ENCODE data around the gene TFF1. TPM values are rescaled to one million over a fixed set of nuclear protein-coding genes. Genes with fewer than 3 reads are reported as not detected.

The TFF1 gene
- total RNA-seq, 1 experiment from 2014 or later: not detected

DNA sequence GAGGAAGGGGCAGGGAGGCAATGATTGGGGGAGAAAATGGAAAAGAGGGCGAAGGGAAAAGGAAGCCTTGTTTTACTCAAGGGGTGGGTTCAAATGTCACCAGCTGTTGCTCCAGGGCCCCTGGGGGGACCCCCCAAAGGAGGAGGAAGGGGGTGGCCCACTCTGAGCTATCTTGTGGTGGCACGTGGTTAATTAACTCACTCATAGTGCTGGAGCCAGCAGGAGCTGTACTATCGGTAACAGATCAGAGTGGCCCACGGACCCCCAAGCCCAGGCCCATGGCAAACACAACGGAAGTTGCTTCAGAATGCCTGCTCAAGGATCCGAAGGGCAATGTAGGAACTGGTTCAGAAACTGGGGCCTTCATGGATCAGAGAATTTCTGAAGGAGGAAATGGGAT is 22.8 kb downstream of the TFF1 start:
- TF ChIP-seq CTCF (IDR thresholded peaks at IDR 0.05; ENCODE audit: unreplicated experiment): no peak
- no peaks in the 10 kb centered on the region for H3K9me3 Mint-ChIP-seq (ENCODE audit: unreplicated experiment)
- no peaks in the 10 kb centered on the region for H3K27me3 Mint-ChIP-seq (ENCODE audit: insufficient read depth, unreplicated experiment)
- H3K36me3 Mint-ChIP-seq (ENCODE audit: insufficient read depth, unreplicated experiment): no peaks in the 10 kb centered on the region
- H3K4me3 Mint-ChIP-seq (ENCODE audit: unreplicated experiment): no peak overlapping the region
- H3K4me1 Mint-ChIP-seq (ENCODE audit: insufficient read depth, unreplicated experiment): no peaks in the 10 kb centered on the region
- DNase-seq (ENCODE audit: unreplicated experiment): no peak
- POLR2A ChIA-PET: interaction anchor here (1.1 kb wide), 1 partner anchor 112 kb away, joined by 4 read pairs; no protein-coding TSS in a partner anchor
- CTCF ChIA-PET: interaction anchor here (0.9 kb wide), 1 partner anchor 35 kb away, joined by 4 read pairs; no protein-coding TSS in a partner anchor
- intact Hi-C loops (cut with micrococcal nuclease): no loop called here
- BruUV-seq (replicated peaks): no TSS peak
- H3K27ac Mint-ChIP-seq (ENCODE audit: low read depth, unreplicated experiment): no peak overlapping the region

DNA sequence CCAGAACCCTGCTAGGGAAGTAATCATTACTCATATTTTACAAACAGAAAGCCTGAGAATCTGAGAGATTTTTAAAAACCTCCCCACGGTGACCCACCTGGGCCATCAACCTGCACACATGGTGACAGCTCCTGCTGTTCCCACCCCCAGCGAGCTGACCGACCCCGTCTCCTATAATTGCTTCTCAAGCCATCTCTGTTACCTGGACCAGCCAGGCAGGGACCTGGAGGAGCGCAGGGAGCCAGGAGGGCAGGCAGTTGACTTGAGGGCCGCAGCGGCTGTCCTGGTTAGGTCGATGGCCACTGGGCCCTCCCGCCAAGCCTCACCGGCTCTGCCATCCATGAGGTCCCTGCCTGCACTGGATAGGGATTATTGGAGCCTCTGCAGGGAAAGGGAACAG is 23.2 kb downstream of the TFF1 start:
- H3K36me3 Mint-ChIP-seq (ENCODE audit: insufficient read depth, unreplicated experiment): no peaks in the 10 kb centered on the region
- H3K27ac Mint-ChIP-seq (ENCODE audit: low read depth, unreplicated experiment): no peak overlapping the region
- intact Hi-C loops (cut with micrococcal nuclease): no loop called here
- no peaks in the 10 kb centered on the region for H3K9me3 Mint-ChIP-seq (ENCODE audit: unreplicated experiment)
- H3K27me3 Mint-ChIP-seq (ENCODE audit: insufficient read depth, unreplicated experiment): no peaks in the 10 kb centered on the region
- H3K4me1 Mint-ChIP-seq (ENCODE audit: insufficient read depth, unreplicated experiment): no peaks in the 10 kb centered on the region
- DNase-seq (ENCODE audit: unreplicated experiment): no peak
- CTCF ChIA-PET: interaction anchor here (0.9 kb wide), 1 partner anchor 35 kb away, joined by 4 read pairs; no protein-coding TSS in a partner anchor
- no peak for TF ChIP-seq CTCF (IDR thresholded peaks at IDR 0.05; ENCODE audit: unreplicated experiment)
- POLR2A ChIA-PET: interaction anchor here (0.6 to 1.1 kb wide), 2 partner anchors 113 to 516 kb away, joined by 3 to 4 read pairs; no protein-coding TSS in a partner anchor
- H3K4me3 Mint-ChIP-seq (ENCODE audit: unreplicated experiment): no peak overlapping the region
- BruUV-seq (replicated peaks): no TSS peak

DNA sequence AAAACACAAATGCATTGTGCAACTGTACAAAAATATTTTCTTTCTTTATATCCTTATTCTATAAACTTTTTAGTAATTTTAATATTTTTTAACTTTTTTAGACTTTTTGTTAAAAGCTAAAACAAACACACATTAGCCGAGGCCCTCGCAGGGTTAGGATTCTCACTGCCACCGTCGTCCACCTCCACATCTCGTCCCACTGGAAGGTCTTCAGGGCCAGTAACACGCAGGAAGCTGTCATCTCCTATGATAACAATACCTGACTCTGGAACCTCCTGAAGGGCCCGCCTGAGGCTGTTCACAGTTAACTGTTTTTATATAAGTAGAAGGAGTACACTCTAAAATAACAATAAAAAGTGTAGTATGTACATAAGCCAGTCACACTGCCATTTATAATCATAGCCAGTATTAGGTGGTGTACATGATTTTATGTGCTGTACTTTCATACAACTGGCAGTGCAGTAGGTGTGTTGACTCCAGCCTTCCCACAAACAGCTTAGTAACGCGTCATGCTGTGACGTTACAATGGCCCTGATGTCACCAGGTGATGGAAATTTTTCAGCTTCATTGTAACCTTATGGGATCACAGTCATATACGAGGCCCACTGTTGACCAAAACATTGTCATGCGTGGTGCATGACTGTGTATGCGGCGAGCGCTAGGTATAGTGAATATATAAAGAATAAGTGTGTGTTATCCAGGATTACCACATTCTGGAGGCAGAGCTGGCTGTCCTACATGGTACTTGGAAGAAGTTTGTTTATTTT is 24.4 kb downstream of the TFF1 start:
- H3K27ac Mint-ChIP-seq (ENCODE audit: low read depth, unreplicated experiment): no peak overlapping the region
- no peak overlapping the region for H3K4me3 Mint-ChIP-seq (ENCODE audit: unreplicated experiment)
- no TSS peak for BruUV-seq (replicated peaks)
- no peak for TF ChIP-seq CTCF (IDR thresholded peaks at IDR 0.05; ENCODE audit: unreplicated experiment)
- H3K36me3 Mint-ChIP-seq (ENCODE audit: insufficient read depth, unreplicated experiment): no peaks in the 10 kb centered on the region
- DNase-seq (ENCODE audit: unreplicated experiment): no peak
- CTCF ChIA-PET: no interaction called here
- POLR2A ChIA-PET: interaction anchor here (1.1 kb wide), 1 partner anchor 114 kb away, joined by 4 read pairs; no protein-coding TSS in a partner anchor
- H3K4me1 Mint-ChIP-seq (ENCODE audit: insufficient read depth, unreplicated experiment): no peaks in the 10 kb centered on the region
- intact Hi-C loops (cut with micrococcal nuclease): no loop called here
- H3K9me3 Mint-ChIP-seq (ENCODE audit: unreplicated experiment): no peaks in the 10 kb centered on the region
- no peaks in the 10 kb centered on the region for H3K27me3 Mint-ChIP-seq (ENCODE audit: insufficient read depth, unreplicated experiment)

DNA sequence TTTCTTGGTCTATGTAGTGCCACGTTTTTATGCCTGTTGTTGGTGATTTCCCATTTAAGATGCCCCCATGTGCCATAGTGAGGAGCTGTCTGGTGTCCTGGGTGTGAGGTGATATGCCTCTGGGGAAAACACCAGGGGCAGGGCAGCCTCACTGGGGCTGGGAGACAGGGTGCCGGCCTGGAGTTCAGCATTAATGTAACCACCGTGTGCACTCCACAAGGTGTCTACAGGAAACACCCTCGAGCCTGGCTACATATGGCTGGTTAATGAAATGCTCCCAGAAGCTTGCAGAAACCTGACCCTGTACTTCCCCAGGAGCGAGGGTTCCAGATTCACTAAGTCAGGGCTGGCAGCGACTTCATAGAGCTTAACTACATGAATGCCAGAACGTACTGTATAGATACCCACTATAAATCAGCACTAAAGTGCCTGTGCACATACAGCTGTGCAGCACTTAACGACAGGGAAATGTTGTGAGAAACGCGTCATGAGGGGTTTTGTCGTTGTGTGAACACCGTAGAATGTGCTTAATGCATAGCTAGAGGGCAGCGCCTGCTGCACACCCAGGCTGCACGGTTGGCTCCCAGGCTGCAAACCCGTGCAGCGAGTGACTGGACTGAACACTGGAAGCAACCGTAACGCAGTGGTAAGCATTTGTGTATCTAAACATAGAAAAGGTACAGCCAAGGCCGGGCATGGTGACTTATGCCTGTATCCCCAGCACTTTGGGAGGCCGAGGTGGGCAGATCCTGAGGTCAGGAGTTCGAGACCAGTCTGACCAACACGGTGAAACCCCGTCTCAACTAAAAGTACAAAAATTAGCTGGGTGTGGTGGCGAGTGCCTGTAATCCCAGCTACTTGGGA is 25.9 kb downstream of the TFF1 start:
- H3K9me3 Mint-ChIP-seq (ENCODE audit: unreplicated experiment): no peaks in the 10 kb centered on the region
- H3K4me1 Mint-ChIP-seq (ENCODE audit: insufficient read depth, unreplicated experiment): no peaks in the 10 kb centered on the region
- peaks cover 8% of the 10 kb centered on the region for H3K27me3 Mint-ChIP-seq (ENCODE audit: insufficient read depth, unreplicated experiment)
- intact Hi-C loops (cut with micrococcal nuclease): no loop called here
- no peaks in the 10 kb centered on the region for H3K36me3 Mint-ChIP-seq (ENCODE audit: insufficient read depth, unreplicated experiment)
- no peak overlapping the region for H3K27ac Mint-ChIP-seq (ENCODE audit: low read depth, unreplicated experiment)
- TF ChIP-seq CTCF (IDR thresholded peaks at IDR 0.05; ENCODE audit: unreplicated experiment): no peak
- no peak overlapping the region for H3K4me3 Mint-ChIP-seq (ENCODE audit: unreplicated experiment)
- no peak for DNase-seq (ENCODE audit: unreplicated experiment)
- BruUV-seq (replicated peaks): no TSS peak
- POLR2A ChIA-PET: no interaction called here
- CTCF ChIA-PET: interaction anchor here (0.8 to 1.6 kb wide), 3 partner anchors 24 to 41 kb away, joined by 3 to 5 read pairs (median 3); no protein-coding TSS in a partner anchor
